Colonic mucosa (tissue), 4 donors: ENCODE results near the gene PRSS22. TPM values are rescaled to one million over a fixed set of nuclear protein-coding genes. Genes with fewer than 3 reads are reported as not detected.

Source experiments
- DNase-seq: peaks from one replicate; pipeline ENCODE4 v3.0.0-alpha.2; 2020
- H3K27ac ChIP-seq: fragments of 200-600 bp; one replicate; pipeline ENCODE4 v1.8.0; 2021
- H3K27me3 ChIP-seq: fragments of 200-600 bp; one replicate; pipeline ENCODE4 v1.8.0; 2021
- H3K36me3 ChIP-seq: fragments of 200-600 bp; one replicate; pipeline ENCODE4 v1.8.0; 2021
- H3K4me1 ChIP-seq: fragments of 200-600 bp; one replicate; pipeline ENCODE4 v1.8.0; 2021; ENCODE audit warnings: mild to moderate bottlenecking
- H3K4me3 ChIP-seq: fragments of 200-600 bp; one replicate; pipeline ENCODE4 v1.8.0; 2021
- H3K9ac ChIP-seq, 2 donors: one replicate each; pipeline ENCODE4 v1.7.0; 2013; ENCODE audit warnings: control low read depth in 2 of 2, low read depth in 2 of 2, low read length in 2 of 2
- H3K9me3 ChIP-seq: fragments of 200-600 bp; one replicate; pipeline ENCODE4 v1.8.0; 2021
- CTCF ChIP-seq: fragments of 200-600 bp; IDR thresholded peaks from one replicate; pipeline ENCODE4 v1.8.0; 2022; ENCODE audit warnings: antibody characterized with exemption, mild to moderate bottlenecking
- intact Hi-C: fragments of 100-400 bp; cut with DNase I; formaldehyde crosslinking; loops from one replicate; pipeline ENCODE4 v1.14.1; 2022
- total RNA-seq, 2 donors: library from RNA; stranded (reverse); fragmentation: NEBNext Ultra II Directional in 1 of 2; extraction: Animal tissue kit (Norgen Biotek cat#: 25700) in 1 of 2; gene quantifications; one replicate each; pipeline ENCODE4 v1.2.1, GENCODE V29; 2021
- donor health status: healthy.
- donor health status: DM: no; HTN: no; CAD: no.
- donor health status: DM: no; HTN: no; CAD: no.

The PRSS22 gene
- total RNA-seq, 2 donors from 2014 or later = 6.1 to 6.7 TPM

- Histone ChIP-seq H3K9ac (no peak overlapping the region), H3K36me3 (no peaks in the 10 kb centered on the region), H3K27me3 (no peaks in the 10 kb centered on the region), H3K9me3 (no peaks in the 10 kb centered on the region), H3K4me1 (no peaks in the 10 kb centered on the region), H3K4me3 (no peak overlapping the region), H3K27ac (no peak overlapping the region)
- TF ChIP-seq CTCF = no peak
- intact Hi-C loops = loop anchor here (1.0 kb wide), 1 partner anchor 27 kb away; no protein-coding TSS in a partner anchor
- no peak for DNase-seq
Observed at GRCh38 chr16:2866431-2866830, 8.5 kb upstream of the PRSS22 start.

GRCh38 chr16:2865651-2866050, 7.7 kb upstream of the PRSS22 start:
- Histone ChIP-seq H3K9me3 (no peaks in the 10 kb centered on the region), H3K4me3 (no peak overlapping the region), H3K36me3 (no peaks in the 10 kb centered on the region), H3K27me3 (no peaks in the 10 kb centered on the region), H3K4me1 (no peaks in the 10 kb centered on the region), H3K27ac (no peak overlapping the region), H3K9ac (no peak overlapping the region)
- no peak for TF ChIP-seq CTCF
- intact Hi-C loops = loop anchor here (1.0 kb wide), 1 partner anchor 26 kb away; no protein-coding TSS in a partner anchor
- DNase-seq = no peak

- Histone ChIP-seq H3K27me3 (peaks cover 5% of the 10 kb centered on the region), H3K36me3 (no peaks in the 10 kb centered on the region), H3K27ac (no peak overlapping the region), H3K4me3 (no peak overlapping the region), H3K9me3 (no peaks in the 10 kb centered on the region), H3K9ac (no peak overlapping the region), H3K4me1 (no peaks in the 10 kb centered on the region)
- DNase-seq = no peak
- intact Hi-C loops = no loop called here
- no peak for TF ChIP-seq CTCF
Observed at GRCh38 chr16:2860826-2861567, 3.0 kb upstream of the PRSS22 start.

- Histone ChIP-seq H3K4me3 (no peak overlapping the region), H3K36me3 (no peaks in the 10 kb centered on the region), H3K4me1 (no peaks in the 10 kb centered on the region), H3K27ac (no peak overlapping the region), H3K27me3 (peaks cover 5% of the 10 kb centered on the region), H3K9ac (no peak overlapping the region), H3K9me3 (no peaks in the 10 kb centered on the region)
- DNase-seq = no peak
- intact Hi-C loops = no loop called here
- no peak for TF ChIP-seq CTCF
Observed at GRCh38 chr16:2859686-2860265, 1.8 kb upstream of the PRSS22 start.

- Histone ChIP-seq H3K9ac (peak overlapping the region; percentile 34 to 55), H3K27me3 (peaks cover 5% of the 10 kb centered on the region), H3K27ac (peak overlapping the region; percentile 58), H3K4me1 (no peaks in the 10 kb centered on the region), H3K4me3 (peak overlapping the region; percentile 34), H3K36me3 (no peaks in the 10 kb centered on the region), H3K9me3 (no peaks in the 10 kb centered on the region)
- TF ChIP-seq CTCF = no peak
- peak; percentile 88 for DNase-seq
- intact Hi-C loops = no loop called here
Observed at GRCh38 chr16:2858245-2859025, 465 bp upstream of the PRSS22 start.
